Left ventricle myocardium inferior (tissue), 1 donor: ENCODE measurements around the gene LGSN. TPM values are rescaled to one million over a fixed set of nuclear protein-coding genes. Genes with fewer than 3 reads are reported as not detected.

Experiments
- DNase-seq: peaks from one replicate; pipeline ENCODE4 v3.0.0-alpha.2; 2020
- H3K27ac ChIP-seq: fragments of 200-600 bp; replicated peaks from 2 replicates; pipeline ENCODE4 v1.8.0; 2021
- H3K27me3 ChIP-seq: fragments of 200-600 bp; 2 replicates; pipeline ENCODE4 v1.8.0; 2021; ENCODE audit warnings: low read depth
- H3K36me3 ChIP-seq: fragments of 200-600 bp; 2 replicates; pipeline ENCODE4 v1.8.0; 2021
- H3K4me1 ChIP-seq: fragments of 200-600 bp; 2 replicates; pipeline ENCODE4 v1.8.0; 2021
- H3K4me3 ChIP-seq: fragments of 200-600 bp; 2 replicates; pipeline ENCODE4 v1.8.0; 2021; ENCODE audit warnings: mild to moderate bottlenecking, moderate library complexity
- H3K9me3 ChIP-seq: fragments of 200-600 bp; replicated peaks from 2 replicates; pipeline ENCODE4 v1.8.0; 2021
- CTCF ChIP-seq: fragments of 200-600 bp; IDR thresholded peaks from 2 replicates; pipeline ENCODE4 v1.8.0; 2021; ENCODE audit warnings: antibody characterized with exemption, mild to moderate bottlenecking, borderline replicate concordance
- intact Hi-C: fragments of 100-400 bp; cut with micrococcal nuclease; formaldehyde crosslinking; loops from one replicate; pipeline ENCODE4 v1.11.0; 2022
- total RNA-seq: library from RNA; stranded (reverse); fragmentation: NEBNext Ultra II Directional; extraction: Animal tissue kit (Norgen Biotek cat#: 25700); gene quantifications from one replicate; pipeline ENCODE4 v1.2.1, GENCODE V29; 2021
- donor health status: DM: no; HTN: yes; CAD: no; lungs with severe emphysema.

Gene LGSN
- total RNA-seq, 1 donor from 2014 or later = not detected

- no peak for DNase-seq
- no peaks in the 10 kb centered on the region for H3K4me1 ChIP-seq
- H3K27me3 ChIP-seq = no peaks in the 10 kb centered on the region
- no peak for TF ChIP-seq CTCF
- no peaks in the 10 kb centered on the region for H3K9me3 ChIP-seq
- H3K36me3 ChIP-seq = no peaks in the 10 kb centered on the region
- H3K4me3 ChIP-seq = no peak overlapping the region
- H3K27ac ChIP-seq = no peak overlapping the region
- intact Hi-C loops = no loop called here
Observed at GRCh38 chr6:63269470-63269869, 50.3 kb downstream of the LGSN start.

DNA sequence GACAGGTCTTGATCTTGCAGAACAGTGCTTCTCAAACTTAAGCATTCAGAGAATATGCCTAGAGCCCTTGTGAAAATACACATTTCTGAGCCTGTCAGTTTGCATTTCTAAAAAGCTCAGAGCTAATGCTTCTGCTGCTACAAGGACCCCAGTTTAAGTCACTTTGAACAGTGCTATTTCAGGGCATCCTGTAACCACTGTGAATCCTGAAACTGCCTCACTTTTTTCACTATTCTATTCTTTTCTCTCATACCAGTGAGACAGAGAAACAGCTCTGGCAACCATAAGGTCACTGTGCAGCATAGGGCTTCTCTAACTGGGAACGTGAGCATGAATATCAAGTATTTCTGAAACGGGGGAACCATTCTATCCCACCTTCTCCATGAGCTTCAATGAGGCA is 51.2 kb downstream of the LGSN start:
- intact Hi-C loops = no loop called here
- no peaks in the 10 kb centered on the region for H3K4me1 ChIP-seq
- no peak for DNase-seq
- no peak overlapping the region for H3K4me3 ChIP-seq
- TF ChIP-seq CTCF = no peak
- no peak overlapping the region for H3K27ac ChIP-seq
- no peaks in the 10 kb centered on the region for H3K36me3 ChIP-seq
- H3K27me3 ChIP-seq = no peaks in the 10 kb centered on the region
- H3K9me3 ChIP-seq = no peaks in the 10 kb centered on the region

DNA sequence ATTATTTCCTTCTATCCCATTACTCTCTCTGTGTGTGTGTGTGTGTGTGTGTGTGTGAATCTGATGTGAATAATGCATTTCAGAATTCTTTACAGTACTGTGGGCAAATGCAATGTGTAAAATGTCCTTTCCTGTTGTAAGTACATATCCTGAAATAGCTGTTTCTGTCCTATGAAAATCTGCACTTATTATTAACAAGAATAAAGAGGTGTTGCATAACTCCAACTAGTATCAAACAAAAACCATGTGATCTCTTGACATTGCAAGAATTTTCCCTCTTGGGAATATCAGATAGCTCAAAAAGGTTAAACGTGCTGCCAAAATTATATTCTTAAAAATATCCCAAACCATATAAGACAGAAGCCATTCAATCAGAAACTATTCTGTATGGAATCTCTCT is 52.0 kb downstream of the LGSN start:
- H3K36me3 ChIP-seq = no peaks in the 10 kb centered on the region
- DNase-seq = no peak
- intact Hi-C loops = no loop called here
- H3K27me3 ChIP-seq = no peaks in the 10 kb centered on the region
- TF ChIP-seq CTCF = no peak
- no peak overlapping the region for H3K4me3 ChIP-seq
- H3K27ac ChIP-seq = no peak overlapping the region
- no peaks in the 10 kb centered on the region for H3K9me3 ChIP-seq
- no peaks in the 10 kb centered on the region for H3K4me1 ChIP-seq

DNA sequence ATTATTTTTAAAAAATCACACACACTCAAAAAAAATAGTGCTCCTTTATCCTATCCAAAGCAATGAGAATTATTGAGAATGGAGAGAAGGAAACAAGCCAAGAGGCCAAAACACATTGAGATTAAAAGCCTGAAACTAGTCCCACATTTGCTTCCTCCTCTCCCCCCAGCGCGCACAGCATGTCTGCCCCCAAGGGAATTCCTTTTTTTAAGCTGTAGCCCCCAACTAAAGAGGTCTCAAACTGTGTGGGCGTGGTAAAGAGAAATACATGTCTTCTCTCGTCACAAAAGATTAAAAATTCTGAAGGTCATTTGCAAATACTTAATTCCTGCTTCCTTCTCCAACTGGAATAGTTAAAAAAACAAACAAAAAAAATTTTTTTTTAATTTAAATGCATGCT is 52.7 kb downstream of the LGSN start:
- H3K9me3 ChIP-seq = no peaks in the 10 kb centered on the region
- H3K27ac ChIP-seq = no peak overlapping the region
- intact Hi-C loops = no loop called here
- TF ChIP-seq CTCF = no peak
- no peaks in the 10 kb centered on the region for H3K4me1 ChIP-seq
- no peak overlapping the region for H3K4me3 ChIP-seq
- no peaks in the 10 kb centered on the region for H3K36me3 ChIP-seq
- no peaks in the 10 kb centered on the region for H3K27me3 ChIP-seq
- DNase-seq = no peak

- intact Hi-C loops = no loop called here
- DNase-seq = no peak
- TF ChIP-seq CTCF = no peak
- H3K4me3 ChIP-seq = no peak overlapping the region
- H3K4me1 ChIP-seq = no peaks in the 10 kb centered on the region
- no peaks in the 10 kb centered on the region for H3K27me3 ChIP-seq
- H3K9me3 ChIP-seq = no peaks in the 10 kb centered on the region
- no peak overlapping the region for H3K27ac ChIP-seq
- H3K36me3 ChIP-seq = no peaks in the 10 kb centered on the region
Observed at GRCh38 chr6:63263444-63263843, 56.3 kb downstream of the LGSN start.

GRCh38 chr6:63261820-63262219 is 58.0 kb downstream of the LGSN start:
- TF ChIP-seq CTCF = no peak
- intact Hi-C loops = no loop called here
- Histone ChIP-seq H3K27me3 (no peaks in the 10 kb centered on the region), H3K4me1 (no peaks in the 10 kb centered on the region), H3K4me3 (no peak overlapping the region), H3K36me3 (no peaks in the 10 kb centered on the region), H3K9me3 (no peaks in the 10 kb centered on the region), H3K27ac (no peak overlapping the region)
- no peak for DNase-seq
